ENCODE data around the gene IREB2.

DNA sequence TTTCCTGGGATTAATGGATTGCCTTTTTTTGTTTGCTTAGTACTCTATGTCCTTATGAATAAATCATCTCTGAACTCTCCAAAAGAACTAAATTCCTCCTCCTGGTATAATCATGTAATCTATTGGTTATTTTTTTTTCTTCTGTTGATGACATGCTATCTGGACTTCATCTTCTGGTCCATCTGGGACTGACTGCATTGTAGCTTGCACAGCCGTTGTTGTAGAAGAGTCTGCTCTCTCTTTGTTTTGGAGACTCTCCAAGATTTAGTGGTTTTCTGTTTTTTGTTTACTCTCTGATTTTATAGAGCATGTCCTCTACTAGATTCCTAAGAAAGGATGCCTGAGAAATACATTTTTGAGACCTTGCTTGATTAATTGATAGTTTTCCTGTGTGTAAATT, 19.1 kb downstream of the IREB2 start:
- TF ChIP-seq POLR2A (IDR thresholded peaks at IDR 0.05): peak in 1 of 2 donors; percentile 28
- TF ChIP-seq, protein P1, sequence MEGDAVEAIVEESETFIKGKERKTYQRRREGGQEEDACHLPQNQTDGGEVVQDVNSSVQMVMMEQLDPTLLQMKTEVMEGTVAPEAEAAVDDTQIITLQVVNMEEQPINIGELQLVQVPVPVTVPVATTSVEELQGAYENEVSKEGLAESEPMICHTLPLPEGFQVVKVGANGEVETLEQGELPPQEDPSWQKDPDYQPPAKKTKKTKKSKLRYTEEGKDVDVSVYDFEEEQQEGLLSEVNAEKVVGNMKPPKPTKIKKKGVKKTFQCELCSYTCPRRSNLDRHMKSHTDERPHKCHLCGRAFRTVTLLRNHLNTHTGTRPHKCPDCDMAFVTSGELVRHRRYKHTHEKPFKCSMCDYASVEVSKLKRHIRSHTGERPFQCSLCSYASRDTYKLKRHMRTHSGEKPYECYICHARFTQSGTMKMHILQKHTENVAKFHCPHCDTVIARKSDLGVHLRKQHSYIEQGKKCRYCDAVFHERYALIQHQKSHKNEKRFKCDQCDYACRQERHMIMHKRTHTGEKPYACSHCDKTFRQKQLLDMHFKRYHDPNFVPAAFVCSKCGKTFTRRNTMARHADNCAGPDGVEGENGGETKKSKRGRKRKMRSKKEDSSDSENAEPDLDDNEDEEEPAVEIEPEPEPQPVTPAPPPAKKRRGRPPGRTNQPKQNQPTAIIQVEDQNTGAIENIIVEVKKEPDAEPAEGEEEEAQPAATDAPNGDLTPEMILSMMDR (IDR thresholded peaks at IDR 0.05 in 4 of 5, conservative IDR thresholded peaks at IDR 0.05 in 1 of 5): no peak

Measured in gastrocnemius medialis (tissue), 4 donors.